SK-N-SH (cell line): ENCODE results near the gene KCNB1. TPM values are rescaled to one million over a fixed set of nuclear protein-coding genes. Genes with fewer than 3 reads are reported as not detected.

Source experiments
- CTCF ChIA-PET: fragments of 300-600, 350-600 bp; formaldehyde crosslinking; extraction: SDS; loops from one replicate; lab custom pipeline; 2021; lab: Yijun Ruan, JAX
- POLR2A ChIA-PET: fragments of 350-600 bp; sonication (Branson Sonifier 250); formaldehyde crosslinking; extraction: SDS; loops from one replicate; lab custom pipeline; 2020; ENCODE audit warnings: antibody characterized with exemption, inconsistent platforms; lab: Yijun Ruan, JAX
- DNase-seq: peaks from one replicate; pipeline ENCODE4 v3.0.0; 2012
- H2AFZ ChIP-seq: fragments of 200-600 bp; sonication (generic); 2 replicates; pipeline ENCODE4 v1.8.1; 2016; ENCODE audit warnings: antibody characterized with exemption, mild to moderate bottlenecking, low read depth
- H3F3A ChIP-seq: fragments of 200-600 bp; sonication (generic); replicated peaks from 2 replicates; pipeline ENCODE3; 2016; ENCODE audit warnings: antibody characterized with exemption, mild to moderate bottlenecking; ENCODE audit not compliant: insufficient read depth
- H3K27ac ChIP-seq, 2 experiments: fragments of 200-500 bp in 1 of 2; fragments of 200-600 bp in 1 of 2; sonication (Bioruptor generic) in 1 of 2; sonication (generic), shearing (Covaris generic) in 1 of 2; 2 replicates each; pipeline versions ENCODE4 v1.5.1 to v1.6.1; 2014 to 2016; ENCODE audit warnings: low read depth in 2 of 2, inconsistent platforms in 1 of 2, low read length in 1 of 2, mild to moderate bottlenecking in 1 of 2, mixed read lengths in 1 of 2
- H3K27me3 ChIP-seq: fragments of 200-600 bp; sonication (generic), shearing (Covaris generic); 2 replicates; pipeline ENCODE4 v1.6.1; 2016; ENCODE audit warnings: mixed run types; ENCODE audit not compliant: insufficient read depth
- H3K36me3 ChIP-seq, 2 experiments: fragments of 200-500 bp in 1 of 2; fragments of 200-600 bp in 1 of 2; sonication (Bioruptor generic) in 1 of 2; sonication (generic) in 1 of 2; replicated peaks in 1 of 2; 2 replicates each; pipeline versions ENCODE3 to v1.5.1; 2014 to 2016; ENCODE audit warnings: low read length in 1 of 2, mild to moderate bottlenecking in 1 of 2; ENCODE audit not compliant: insufficient read depth in 2 of 2, control insufficient read depth in 1 of 2
- H3K4me1 ChIP-seq, 2 experiments: fragments of 200-500 bp in 1 of 2; fragments of 200-600 bp in 1 of 2; sonication (Bioruptor generic) in 1 of 2; sonication (generic), shearing (Covaris generic) in 1 of 2; 2 replicates each; pipeline versions ENCODE4 v1.5.1 to v1.6.1; 2014 to 2016; ENCODE audit warnings: low read depth in 1 of 2, low read length in 1 of 2, mixed run types in 1 of 2; ENCODE audit not compliant: insufficient read depth in 2 of 2, control insufficient read depth in 1 of 2
- H3K4me2 ChIP-seq: fragments of 200-600 bp; sonication (generic), shearing (Covaris generic); 2 replicates; pipeline ENCODE4 v1.6.1; 2017; ENCODE audit warnings: mixed run types
- H3K4me3 ChIP-seq, 2 experiments: fragments of 200-500 bp in 1 of 2; fragments of 200-600 bp in 1 of 2; sonication (Bioruptor generic) in 1 of 2; sonication (generic), shearing (Covaris generic) in 1 of 2; 2 replicates each; pipeline versions ENCODE4 v1.5.1 to v1.8.1; 2014 to 2016; ENCODE audit warnings: low read depth in 2 of 2, inconsistent platforms in 1 of 2, low read length in 1 of 2, mild to moderate bottlenecking in 1 of 2, mixed read lengths in 1 of 2, moderate library complexity in 1 of 2
- H3K79me2 ChIP-seq: fragments of 200-600 bp; sonication (generic); 2 replicates; pipeline ENCODE4 v1.8.1; 2017; ENCODE audit warnings: mild to moderate bottlenecking; ENCODE audit not compliant: insufficient read depth
- H3K9ac ChIP-seq: fragments of 200-600 bp; sonication (generic); 2 replicates; pipeline ENCODE4 v1.6.1; 2017; ENCODE audit warnings: mixed run types
- H3K9me2 ChIP-seq: fragments of 200-600 bp; sonication (generic); 2 replicates; pipeline ENCODE4 v1.6.1; 2017; ENCODE audit warnings: mixed run types
- H3K9me3 ChIP-seq: fragments of 200-600 bp; sonication (generic); 2 replicates; pipeline ENCODE4 v1.6.1; 2017; ENCODE audit warnings: mixed run types, mild to moderate bottlenecking, moderate library complexity
- H4K20me1 ChIP-seq: fragments of 200-600 bp; sonication (generic); 2 replicates; pipeline ENCODE4 v1.6.1; 2017; ENCODE audit warnings: mild to moderate bottlenecking, mixed run types; ENCODE audit not compliant: insufficient read depth
- ELF1 ChIP-seq: IDR thresholded peaks from 2 replicates; pipeline ENCODE4 v1.4.0; 2012
- EP300 ChIP-seq, 2 experiments: IDR thresholded peaks; 2 replicates each; pipeline versions ENCODE4 v1.4.0 to v1.6.1; 2012; ENCODE audit warnings: borderline replicate concordance in 1 of 2, low read depth in 1 of 2, low read length in 1 of 2
- EZH2phosphoT487 ChIP-seq: fragments of 200-600 bp; sonication (generic); IDR thresholded peaks from 2 replicates; pipeline ENCODE4 v1.6.1; 2017; ENCODE audit warnings: low read depth, mixed run types, mild to moderate bottlenecking, antibody characterized with exemption, moderate library complexity, borderline replicate concordance
- GATA2 ChIP-seq: sonication (generic); formaldehyde crosslinking; IDR thresholded peaks from 2 replicates; pipeline ENCODE4 v1.5.0; 2020; ENCODE audit warnings: mild to moderate bottlenecking, missing genetic modification reagents
- MEF2A ChIP-seq: IDR thresholded peaks from 2 replicates; pipeline ENCODE4 v1.4.0; 2012; ENCODE audit warnings: low read depth, borderline replicate concordance
- RCOR1 ChIP-seq: fragments of 150-350 bp; IDR thresholded peaks from 2 replicates; pipeline ENCODE4 v1.6.1; 2017; ENCODE audit warnings: antibody characterized with exemption, low read length
- RXRA ChIP-seq: IDR thresholded peaks from 2 replicates; pipeline ENCODE4 v1.4.0; 2012; ENCODE audit warnings: low read depth, mild to moderate bottlenecking, borderline replicate concordance
- SMC3 ChIP-seq: IDR thresholded peaks from 2 replicates; pipeline ENCODE4 v1.6.1; 2012; ENCODE audit warnings: low read depth, low read length, improper control_type of control experiment
- TCF12 ChIP-seq: IDR thresholded peaks from 2 replicates; pipeline ENCODE4 v1.4.0; 2012
- WGBS: methylation state at CpG from one replicate; pipeline ENCODE4 v1.1.6; 2017; ENCODE audit warnings: low lambda C conversion rate; 5-methylcytosine and 5-hydroxymethylcytosine counted together
- polyA plus RNA-seq, 3 experiments: library from polyadenylated mRNA; depleted of rRNA; stranded (reverse); fragments of >200 nt; gene quantifications; 2 replicates each; pipeline ENCODE4 v1.2.3, GENCODE V29; 2012
- TF ChIP-seq, protein P1 (sequence below): IDR thresholded peaks from 2 replicates; pipeline ENCODE4 v1.4.0; 2012; ENCODE audit warnings: low read depth, borderline replicate concordance
- TF ChIP-seq, protein P2 (sequence below): IDR thresholded peaks from 2 replicates; pipeline ENCODE4; 2012
- TF ChIP-seq, protein P3 (sequence below): fragments of 150-350 bp; IDR thresholded peaks from 2 replicates; pipeline ENCODE4 v1.6.1; 2017; ENCODE audit warnings: antibody characterized with exemption, low read length, low read depth, borderline replicate concordance
- TF ChIP-seq, protein P4 (sequence below): IDR thresholded peaks from 2 replicates; pipeline ENCODE4 v1.6.1; 2012; ENCODE audit warnings: mild to moderate bottlenecking, low read depth, low read length, moderate library complexity
- TF ChIP-seq, protein P5 (sequence below): fragments of 200-600 bp; sonication (generic); IDR thresholded peaks from 2 replicates; pipeline ENCODE4 v1.6.1; 2017; ENCODE audit warnings: antibody characterized with exemption, mild to moderate bottlenecking, moderate library complexity

KCNB1 gene
- polyA plus RNA-seq, 1 of the 3 experiments (the other 2 are of a cell fraction): 0.82 TPM

DNA sequence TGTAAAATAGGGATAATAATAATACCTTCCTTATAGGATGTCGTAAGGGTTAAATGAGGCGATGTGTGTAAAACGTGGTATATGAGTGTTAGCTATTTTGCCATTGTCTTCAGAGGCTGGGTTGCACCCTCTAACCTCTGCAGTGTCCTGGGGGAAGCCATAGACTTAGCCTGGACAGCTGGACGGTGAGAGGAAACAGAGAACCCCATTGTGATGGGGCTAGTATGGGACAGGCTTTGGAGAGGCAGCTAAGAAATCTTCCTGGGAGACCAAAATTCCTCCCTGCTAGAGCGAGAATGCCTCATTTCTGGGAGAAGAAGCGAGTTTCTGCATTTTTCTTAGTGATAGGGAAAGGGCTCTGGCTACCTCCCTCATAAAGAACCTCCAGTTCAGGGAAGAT lies 22.8 kb downstream of the KCNB1 start (continued):
- TF ChIP-seq, protein P1, sequence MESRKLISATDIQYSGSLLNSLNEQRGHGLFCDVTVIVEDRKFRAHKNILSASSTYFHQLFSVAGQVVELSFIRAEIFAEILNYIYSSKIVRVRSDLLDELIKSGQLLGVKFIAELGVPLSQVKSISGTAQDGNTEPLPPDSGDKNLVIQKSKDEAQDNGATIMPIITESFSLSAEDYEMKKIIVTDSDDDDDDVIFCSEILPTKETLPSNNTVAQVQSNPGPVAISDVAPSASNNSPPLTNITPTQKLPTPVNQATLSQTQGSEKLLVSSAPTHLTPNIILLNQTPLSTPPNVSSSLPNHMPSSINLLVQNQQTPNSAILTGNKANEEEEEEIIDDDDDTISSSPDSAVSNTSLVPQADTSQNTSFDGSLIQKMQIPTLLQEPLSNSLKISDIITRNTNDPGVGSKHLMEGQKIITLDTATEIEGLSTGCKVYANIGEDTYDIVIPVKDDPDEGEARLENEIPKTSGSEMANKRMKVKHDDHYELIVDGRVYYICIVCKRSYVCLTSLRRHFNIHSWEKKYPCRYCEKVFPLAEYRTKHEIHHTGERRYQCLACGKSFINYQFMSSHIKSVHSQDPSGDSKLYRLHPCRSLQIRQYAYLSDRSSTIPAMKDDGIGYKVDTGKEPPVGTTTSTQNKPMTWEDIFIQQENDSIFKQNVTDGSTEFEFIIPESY: no peak
- TF ChIP-seq, all 33 proteins: peak for 0

DNA sequence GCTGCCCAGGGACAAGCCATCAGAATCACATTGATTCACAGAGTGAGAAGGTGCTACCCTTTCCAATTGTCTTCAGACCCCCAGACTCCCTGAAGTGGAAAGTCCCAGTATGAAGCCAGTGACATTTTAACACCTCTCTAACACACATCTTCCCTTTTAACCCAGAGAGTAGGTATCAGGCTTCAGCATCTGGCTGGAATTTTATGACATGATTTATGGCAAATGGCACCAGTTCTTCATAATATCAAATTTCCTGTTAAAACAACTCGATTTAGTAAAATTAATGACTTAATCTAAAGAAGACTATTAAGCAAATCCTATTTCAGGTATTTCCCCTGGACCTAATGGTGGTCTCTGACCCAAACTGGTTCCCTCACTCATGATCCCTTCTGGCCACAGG lies 25.0 kb downstream of the KCNB1 start:
- H3K79me2 ChIP-seq: no peaks in the 10 kb centered on the region
- no peak overlapping the region for H3K4me3 ChIP-seq
- no peak overlapping the region for H2AFZ ChIP-seq
- H3K4me2 ChIP-seq: no peak overlapping the region
- H4K20me1 ChIP-seq: no peaks in the 10 kb centered on the region
- WGBS: 8% methylated on average over 1 of the region's 1 CpG
- CTCF ChIA-PET: interaction anchor here (1.2 to 2.9 kb wide), 2 partner anchors 14 to 124 kb away, joined by 3 to 9 read pairs; no protein-coding TSS in a partner anchor
- H3K27me3 ChIP-seq: no peaks in the 10 kb centered on the region
- no peak overlapping the region for H3K9ac ChIP-seq
- POLR2A ChIA-PET: no interaction called here
- no peaks in the 10 kb centered on the region for H3K9me3 ChIP-seq
- TF ChIP-seq TCF12: no peak
- TF ChIP-seq, protein P2, sequence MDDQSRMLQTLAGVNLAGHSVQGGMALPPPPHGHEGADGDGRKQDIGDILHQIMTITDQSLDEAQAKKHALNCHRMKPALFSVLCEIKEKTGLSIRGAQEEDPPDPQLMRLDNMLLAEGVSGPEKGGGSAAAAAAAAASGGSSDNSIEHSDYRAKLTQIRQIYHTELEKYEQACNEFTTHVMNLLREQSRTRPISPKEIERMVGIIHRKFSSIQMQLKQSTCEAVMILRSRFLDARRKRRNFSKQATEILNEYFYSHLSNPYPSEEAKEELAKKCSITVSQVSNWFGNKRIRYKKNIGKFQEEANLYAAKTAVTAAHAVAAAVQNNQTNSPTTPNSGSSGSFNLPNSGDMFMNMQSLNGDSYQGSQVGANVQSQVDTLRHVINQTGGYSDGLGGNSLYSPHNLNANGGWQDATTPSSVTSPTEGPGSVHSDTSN: no peak
- no peak for TF ChIP-seq MEF2A
- TF ChIP-seq GATA2 (CRISPR knock-in tag): no peak
- TF ChIP-seq, protein P3, sequence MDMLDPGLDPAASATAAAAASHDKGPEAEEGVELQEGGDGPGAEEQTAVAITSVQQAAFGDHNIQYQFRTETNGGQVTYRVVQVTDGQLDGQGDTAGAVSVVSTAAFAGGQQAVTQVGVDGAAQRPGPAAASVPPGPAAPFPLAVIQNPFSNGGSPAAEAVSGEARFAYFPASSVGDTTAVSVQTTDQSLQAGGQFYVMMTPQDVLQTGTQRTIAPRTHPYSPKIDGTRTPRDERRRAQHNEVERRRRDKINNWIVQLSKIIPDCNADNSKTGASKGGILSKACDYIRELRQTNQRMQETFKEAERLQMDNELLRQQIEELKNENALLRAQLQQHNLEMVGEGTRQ: no peak
- TF ChIP-seq SMC3: no peak
- TF ChIP-seq, protein P4, sequence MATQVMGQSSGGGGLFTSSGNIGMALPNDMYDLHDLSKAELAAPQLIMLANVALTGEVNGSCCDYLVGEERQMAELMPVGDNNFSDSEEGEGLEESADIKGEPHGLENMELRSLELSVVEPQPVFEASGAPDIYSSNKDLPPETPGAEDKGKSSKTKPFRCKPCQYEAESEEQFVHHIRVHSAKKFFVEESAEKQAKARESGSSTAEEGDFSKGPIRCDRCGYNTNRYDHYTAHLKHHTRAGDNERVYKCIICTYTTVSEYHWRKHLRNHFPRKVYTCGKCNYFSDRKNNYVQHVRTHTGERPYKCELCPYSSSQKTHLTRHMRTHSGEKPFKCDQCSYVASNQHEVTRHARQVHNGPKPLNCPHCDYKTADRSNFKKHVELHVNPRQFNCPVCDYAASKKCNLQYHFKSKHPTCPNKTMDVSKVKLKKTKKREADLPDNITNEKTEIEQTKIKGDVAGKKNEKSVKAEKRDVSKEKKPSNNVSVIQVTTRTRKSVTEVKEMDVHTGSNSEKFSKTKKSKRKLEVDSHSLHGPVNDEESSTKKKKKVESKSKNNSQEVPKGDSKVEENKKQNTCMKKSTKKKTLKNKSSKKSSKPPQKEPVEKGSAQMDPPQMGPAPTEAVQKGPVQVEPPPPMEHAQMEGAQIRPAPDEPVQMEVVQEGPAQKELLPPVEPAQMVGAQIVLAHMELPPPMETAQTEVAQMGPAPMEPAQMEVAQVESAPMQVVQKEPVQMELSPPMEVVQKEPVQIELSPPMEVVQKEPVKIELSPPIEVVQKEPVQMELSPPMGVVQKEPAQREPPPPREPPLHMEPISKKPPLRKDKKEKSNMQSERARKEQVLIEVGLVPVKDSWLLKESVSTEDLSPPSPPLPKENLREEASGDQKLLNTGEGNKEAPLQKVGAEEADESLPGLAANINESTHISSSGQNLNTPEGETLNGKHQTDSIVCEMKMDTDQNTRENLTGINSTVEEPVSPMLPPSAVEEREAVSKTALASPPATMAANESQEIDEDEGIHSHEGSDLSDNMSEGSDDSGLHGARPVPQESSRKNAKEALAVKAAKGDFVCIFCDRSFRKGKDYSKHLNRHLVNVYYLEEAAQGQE: no peak
- TF ChIP-seq EP300 (IDR thresholded peaks at IDR 0.05; ENCODE audit: borderline replicate concordance in 1 of 2, low read depth in 1 of 2, low read length in 1 of 2): no peak
- TF ChIP-seq ELF1: no peak
- TF ChIP-seq, protein P5, sequence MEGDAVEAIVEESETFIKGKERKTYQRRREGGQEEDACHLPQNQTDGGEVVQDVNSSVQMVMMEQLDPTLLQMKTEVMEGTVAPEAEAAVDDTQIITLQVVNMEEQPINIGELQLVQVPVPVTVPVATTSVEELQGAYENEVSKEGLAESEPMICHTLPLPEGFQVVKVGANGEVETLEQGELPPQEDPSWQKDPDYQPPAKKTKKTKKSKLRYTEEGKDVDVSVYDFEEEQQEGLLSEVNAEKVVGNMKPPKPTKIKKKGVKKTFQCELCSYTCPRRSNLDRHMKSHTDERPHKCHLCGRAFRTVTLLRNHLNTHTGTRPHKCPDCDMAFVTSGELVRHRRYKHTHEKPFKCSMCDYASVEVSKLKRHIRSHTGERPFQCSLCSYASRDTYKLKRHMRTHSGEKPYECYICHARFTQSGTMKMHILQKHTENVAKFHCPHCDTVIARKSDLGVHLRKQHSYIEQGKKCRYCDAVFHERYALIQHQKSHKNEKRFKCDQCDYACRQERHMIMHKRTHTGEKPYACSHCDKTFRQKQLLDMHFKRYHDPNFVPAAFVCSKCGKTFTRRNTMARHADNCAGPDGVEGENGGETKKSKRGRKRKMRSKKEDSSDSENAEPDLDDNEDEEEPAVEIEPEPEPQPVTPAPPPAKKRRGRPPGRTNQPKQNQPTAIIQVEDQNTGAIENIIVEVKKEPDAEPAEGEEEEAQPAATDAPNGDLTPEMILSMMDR: no peak
- TF ChIP-seq EZH2phosphoT487: no peak
- TF ChIP-seq RCOR1: no peak
- TF ChIP-seq RXRA: no peak
- TF ChIP-seq, all 33 proteins: peak for 0
- no peak for DNase-seq
- H3F3A ChIP-seq: no peaks in the 10 kb centered on the region
- H3K27ac ChIP-seq: no peak overlapping the region
- H3K4me1 ChIP-seq: peaks cover 0 to 13% of the 10 kb centered on the region in 2 experiments; a peak in 1 of 4 replicates
- no peaks in the 10 kb centered on the region for H3K36me3 ChIP-seq
- H3K9me2 ChIP-seq: no peaks in the 10 kb centered on the region
